ENCODE data around the gene ALAS2. TPM values are rescaled to one million over a fixed set of nuclear protein-coding genes. Genes with fewer than 3 reads are reported as not detected.

ALAS2 gene
- total and polyA plus RNA-seq, 4 donors: 0.10 to 111 (median 1.5) TPM

- ATAC-seq (ENCODE audit: insufficient read depth, low FRiP score) (no peak), DNase-seq (no peak)
- H3K27ac ChIP-seq (ENCODE audit: low read depth in 1 of 2, low read length in 1 of 2): no peak overlapping the region
- H3K9ac ChIP-seq (ENCODE audit: insufficient read depth in 1 of 2, low read length in 2 of 2): no peak overlapping the region
- no peak overlapping the region for H3K4me3 ChIP-seq
- peaks cover 0 to 2% (median 0%) of the 10 kb centered on the region in 3 donors for H3K27me3 ChIP-seq (ENCODE audit: control insufficient read depth in 3 of 3, insufficient read depth in 3 of 3, low read length in 2 of 3)
- H3K36me3 ChIP-seq (ENCODE audit: control insufficient read depth in 4 of 4, insufficient read depth in 4 of 4, low read length in 4 of 4): no peaks in the 10 kb centered on the region
- H3K9me3 ChIP-seq (ENCODE audit: control insufficient read depth in 4 of 4, insufficient read depth in 3 of 4, low read length in 3 of 4): peaks cover 0 to 5% (median 1%) of the 10 kb centered on the region in 4 donors
- no peaks in the 10 kb centered on the region for H3K4me1 ChIP-seq (ENCODE audit: control insufficient read depth in 5 of 5, insufficient read depth in 5 of 5, low read length in 5 of 5)
- TF ChIP-seq CTCF (IDR thresholded peaks at IDR 0.05; ENCODE audit: control extremely low read depth, extremely low read depth): no peak
Measured at GRCh38 chrX:55028611-55029010, 2.2 kb downstream of the ALAS2 start.

DNA sequence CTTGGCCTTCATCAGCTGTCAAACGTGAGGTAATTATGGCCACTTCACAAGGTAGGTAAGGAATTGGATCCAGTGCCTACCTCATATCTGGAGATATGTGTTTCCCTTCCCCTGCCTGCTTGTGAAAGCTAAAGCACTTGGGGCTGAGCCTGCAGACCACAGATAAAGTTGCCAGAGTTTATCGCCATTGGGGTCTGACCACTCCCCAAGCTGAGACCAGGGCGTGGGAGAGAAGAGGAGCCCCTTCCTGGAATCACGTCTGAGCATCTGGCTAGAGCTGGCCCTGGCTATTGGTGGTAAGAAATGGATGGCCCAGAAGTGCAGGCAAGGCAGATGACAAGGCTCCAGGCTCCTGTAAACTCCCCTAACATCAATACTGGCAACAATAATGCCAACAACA is 2.7 kb downstream of the ALAS2 start:
- Histone ChIP-seq H3K27ac (ENCODE audit: low read depth in 1 of 2, low read length in 1 of 2) (no peak overlapping the region), H3K36me3 (ENCODE audit: control insufficient read depth in 4 of 4, insufficient read depth in 4 of 4, low read length in 4 of 4) (no peaks in the 10 kb centered on the region), H3K9me3 (ENCODE audit: control insufficient read depth in 4 of 4, insufficient read depth in 3 of 4, low read length in 3 of 4) (peaks cover 0 to 5% (median 1%) of the 10 kb centered on the region in 4 donors), H3K27me3 (ENCODE audit: control insufficient read depth in 3 of 3, insufficient read depth in 3 of 3, low read length in 2 of 3) (peaks cover 0 to 2% (median 0%) of the 10 kb centered on the region in 3 donors), H3K4me3 (no peak overlapping the region), H3K9ac (ENCODE audit: insufficient read depth in 1 of 2, low read length in 2 of 2) (no peak overlapping the region), H3K4me1 (ENCODE audit: control insufficient read depth in 5 of 5, insufficient read depth in 5 of 5, low read length in 5 of 5) (no peaks in the 10 kb centered on the region)
- no peak for TF ChIP-seq CTCF (IDR thresholded peaks at IDR 0.05; ENCODE audit: control extremely low read depth, extremely low read depth)
- DNase-seq (no peak), ATAC-seq (ENCODE audit: insufficient read depth, low FRiP score) (no peak)
- WGBS, 2 donors: 59 to 94% methylated on average over 3 to 4 of the region's 4 CpGs

GRCh38 chrX:55026840-55027239 is 3.9 kb downstream of the ALAS2 start:
- Histone ChIP-seq H3K9ac (ENCODE audit: insufficient read depth in 1 of 2, low read length in 2 of 2) (no peak overlapping the region), H3K4me3 (no peak overlapping the region), H3K27ac (ENCODE audit: low read depth in 1 of 2, low read length in 1 of 2) (no peak overlapping the region), H3K9me3 (ENCODE audit: control insufficient read depth in 4 of 4, insufficient read depth in 3 of 4, low read length in 3 of 4) (peaks cover 0 to 5% (median 1%) of the 10 kb centered on the region in 4 donors), H3K4me1 (ENCODE audit: control insufficient read depth in 5 of 5, insufficient read depth in 5 of 5, low read length in 5 of 5) (no peaks in the 10 kb centered on the region), H3K36me3 (ENCODE audit: control insufficient read depth in 4 of 4, insufficient read depth in 4 of 4, low read length in 4 of 4) (no peaks in the 10 kb centered on the region), H3K27me3 (ENCODE audit: control insufficient read depth in 3 of 3, insufficient read depth in 3 of 3, low read length in 2 of 3) (peaks cover 0 to 2% (median 0%) of the 10 kb centered on the region in 3 donors)
- ATAC-seq (ENCODE audit: insufficient read depth, low FRiP score): no peak
- 54 to 89% methylated on average over 2 of the region's 2 CpGs for WGBS, 2 donors
- no peak for DNase-seq
- TF ChIP-seq CTCF (IDR thresholded peaks at IDR 0.05; ENCODE audit: control extremely low read depth, extremely low read depth): no peak

- TF ChIP-seq CTCF (IDR thresholded peaks at IDR 0.05; ENCODE audit: control extremely low read depth, extremely low read depth): no peak
- H3K27me3 ChIP-seq (ENCODE audit: control insufficient read depth in 3 of 3, insufficient read depth in 3 of 3, low read length in 2 of 3): peaks cover 0 to 2% (median 0%) of the 10 kb centered on the region in 3 donors
- H3K9ac ChIP-seq (ENCODE audit: insufficient read depth in 1 of 2, low read length in 2 of 2): no peak overlapping the region
- ATAC-seq (ENCODE audit: insufficient read depth, low FRiP score): no peak
- no peaks in the 10 kb centered on the region for H3K4me1 ChIP-seq (ENCODE audit: control insufficient read depth in 5 of 5, insufficient read depth in 5 of 5, low read length in 5 of 5)
- H3K4me3 ChIP-seq: no peak overlapping the region
- H3K27ac ChIP-seq (ENCODE audit: low read depth in 1 of 2, low read length in 1 of 2): no peak overlapping the region
- peaks cover 0 to 5% (median 1%) of the 10 kb centered on the region in 4 donors for H3K9me3 ChIP-seq (ENCODE audit: control insufficient read depth in 4 of 4, insufficient read depth in 3 of 4, low read length in 3 of 4)
- no peak for DNase-seq
- H3K36me3 ChIP-seq (ENCODE audit: control insufficient read depth in 4 of 4, insufficient read depth in 4 of 4, low read length in 4 of 4): no peaks in the 10 kb centered on the region
Measured at GRCh38 chrX:55026143-55026542, 4.6 kb downstream of the ALAS2 start.
